Pulmonary artery endothelial cell (primary cell): ENCODE results near the gene MYO16. TPM values are rescaled to one million over a fixed set of nuclear protein-coding genes. Genes with fewer than 3 reads are reported as not detected.

ENCODE experiments used
- DNase-seq: peaks from one replicate; pipeline ENCODE4 v3.0.0-alpha.2; 2011; ENCODE audit warnings: low read depth, low spot score
- total RNA-seq: library from RNA; depleted of rRNA; stranded (reverse); fragments of >200 nt; gene quantifications from 2 replicates; pipeline ENCODE4 v1.2.3, GENCODE V29; 2014

The MYO16 gene
- total RNA-seq, 1 donor from 2014 or later = not detected

DNA sequence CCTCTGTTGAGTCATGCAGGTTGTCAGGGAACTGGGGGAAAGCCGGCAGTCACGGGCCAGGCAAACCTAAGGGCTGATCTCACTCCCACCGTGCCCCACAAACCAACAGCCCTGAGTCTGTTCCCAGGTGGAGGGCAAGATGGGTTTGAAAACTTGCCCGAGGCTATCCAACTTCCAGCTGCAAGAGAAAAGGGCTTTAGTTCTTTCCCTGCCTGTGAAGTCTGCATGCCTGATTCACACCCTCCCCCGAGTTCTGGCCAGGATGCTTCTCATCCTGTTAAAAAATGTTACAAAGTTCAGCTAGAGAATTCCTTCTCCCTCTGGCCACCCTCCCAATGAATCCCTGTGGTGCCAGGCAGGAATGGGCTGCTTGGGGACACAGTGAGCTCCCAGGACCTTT is 33.1 kb downstream of the MYO16 start:
- DNase-seq = no peak

DNA sequence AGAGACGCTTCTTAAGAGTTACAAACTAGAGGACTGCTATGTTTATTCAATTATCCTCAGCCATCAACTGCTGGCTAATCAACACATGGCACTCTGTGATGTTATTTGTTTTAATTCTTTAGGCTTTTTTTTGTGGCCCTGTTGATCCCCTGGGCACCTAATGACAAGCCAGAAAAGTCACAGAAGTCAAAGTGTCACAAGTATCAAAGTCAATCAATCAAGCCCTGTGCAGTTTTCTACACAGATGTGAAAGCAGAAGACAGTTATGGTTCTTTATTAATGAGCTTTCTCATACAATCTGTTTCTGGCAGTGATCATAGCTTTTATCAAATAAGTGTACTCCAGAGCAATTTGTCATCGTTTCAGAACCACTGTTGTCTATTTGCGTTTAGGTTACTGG is 34.3 kb downstream of the MYO16 start:
- no peak for DNase-seq

- no peak for DNase-seq
Measured at GRCh38 chr13:108667205-108667604, 37.8 kb downstream of the MYO16 start.

DNA sequence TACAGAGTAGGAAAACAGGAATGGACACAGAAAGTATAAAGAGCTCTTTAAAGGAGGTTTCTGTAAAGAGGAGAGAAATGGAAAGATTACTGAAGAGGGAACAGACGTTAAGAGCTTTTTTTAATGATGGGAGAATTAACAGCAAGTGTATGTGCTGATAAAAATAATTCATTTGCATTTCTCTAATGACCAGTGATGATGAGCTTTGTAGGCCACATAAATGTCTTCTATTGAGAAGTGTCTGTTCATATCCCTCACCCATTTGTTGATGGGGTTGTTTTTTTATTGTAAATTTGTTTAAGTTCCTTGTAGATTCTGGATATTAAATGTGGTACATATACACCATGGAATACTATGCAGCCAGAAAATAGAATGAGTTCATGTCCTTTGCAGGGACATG is 40.0 kb downstream of the MYO16 start:
- DNase-seq = no peak

- DNase-seq = no peak
Measured at GRCh38 chr13:108674346-108674745, 44.9 kb downstream of the MYO16 start.

- DNase-seq = no peak
Measured at GRCh38 chr13:108674771-108675170, 45.4 kb downstream of the MYO16 start.

- no peak for DNase-seq
Measured at GRCh38 chr13:108676620-108677019, 47.2 kb downstream of the MYO16 start.

- no peak for DNase-seq
Measured at GRCh38 chr13:108677806-108678205, 48.4 kb downstream of the MYO16 start.

DNA sequence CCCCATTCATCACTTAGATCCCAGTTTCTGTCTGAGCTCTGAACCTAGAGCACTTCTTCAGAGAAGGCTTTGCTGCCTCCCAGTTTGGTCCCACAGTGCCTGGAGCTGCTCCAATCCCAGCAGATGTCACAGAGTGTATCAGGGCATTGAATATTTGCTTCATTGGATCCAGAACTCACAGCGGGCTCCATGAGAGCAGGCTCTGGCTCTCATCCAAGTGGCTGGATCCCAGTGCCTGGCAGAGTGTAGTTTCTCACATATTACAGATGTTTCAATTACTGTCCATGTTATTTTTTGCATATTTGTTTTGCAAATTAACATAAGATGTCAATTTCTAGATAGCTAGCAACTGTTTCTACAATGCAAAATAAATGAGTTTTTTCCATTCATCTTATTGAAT is 50.6 kb downstream of the MYO16 start:
- DNase-seq = no peak

DNA sequence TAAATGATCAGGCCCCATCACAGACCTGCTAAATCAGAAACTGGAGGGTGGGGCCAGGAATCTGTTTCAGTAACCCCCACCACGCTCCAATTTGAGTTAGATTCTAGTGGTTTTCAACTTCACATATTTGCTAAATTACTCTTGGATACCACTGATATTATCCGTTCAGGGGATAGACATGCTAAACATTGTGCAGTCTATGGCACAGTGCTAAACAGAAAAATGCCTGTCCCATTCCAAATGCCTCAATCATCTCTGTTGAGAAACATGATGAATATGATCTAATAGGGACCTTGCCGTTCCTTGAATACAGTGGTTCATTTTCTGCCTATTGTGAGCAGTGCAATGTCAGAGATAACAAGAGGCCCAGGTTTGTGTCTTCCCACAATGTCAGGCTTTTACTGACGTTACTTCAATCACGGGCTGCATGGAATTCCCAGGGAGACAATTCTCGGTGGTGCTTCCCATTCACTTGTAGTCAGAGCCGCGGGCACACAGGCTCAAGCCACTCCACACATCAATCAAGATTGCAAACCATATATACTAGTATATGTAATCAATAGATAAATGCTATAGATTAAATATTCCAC is 52.7 kb downstream of the MYO16 start:
- no peak for DNase-seq

DNA sequence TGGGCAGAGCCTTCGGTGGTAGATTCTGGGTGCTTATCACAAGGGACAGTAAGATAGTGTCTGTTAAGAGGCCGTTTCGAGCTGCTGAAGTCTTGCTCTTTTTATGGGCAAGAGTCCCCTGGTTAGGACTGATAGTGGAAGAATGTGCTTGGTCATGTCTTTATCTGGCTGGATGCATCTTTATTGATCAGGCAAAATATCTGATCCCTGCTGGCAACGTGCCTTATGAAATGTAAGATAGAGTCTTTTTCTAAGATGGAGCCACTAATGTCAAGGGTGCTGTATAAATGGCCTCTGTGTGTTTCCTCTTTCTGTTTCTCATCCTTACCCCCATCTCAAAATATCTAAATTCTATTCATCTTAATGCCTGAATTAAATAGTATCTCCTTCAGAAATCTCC is 53.3 kb downstream of the MYO16 start:
- no peak for DNase-seq

- DNase-seq = no peak
Measured at GRCh38 chr13:108686027-108686426, 56.6 kb downstream of the MYO16 start.

DNA sequence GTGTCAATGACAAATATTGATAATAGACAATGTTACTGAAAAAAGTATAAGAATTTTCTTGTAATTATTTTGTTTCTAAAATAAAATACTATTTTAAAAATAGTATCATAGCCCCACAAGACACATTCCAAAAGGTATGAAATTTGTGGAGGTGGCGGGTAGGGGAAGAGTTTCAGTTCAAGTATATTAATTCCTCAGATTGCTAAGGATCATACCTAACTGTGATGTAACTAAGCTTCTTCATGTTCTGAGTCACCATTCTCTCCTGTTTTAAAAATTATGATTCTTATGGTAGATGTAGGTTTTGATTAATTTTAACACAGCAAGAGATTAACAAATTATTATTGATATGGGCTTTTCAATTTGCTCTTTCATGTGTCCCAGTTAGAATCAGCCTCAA is 61.3 kb downstream of the MYO16 start:
- DNase-seq = no peak

DNA sequence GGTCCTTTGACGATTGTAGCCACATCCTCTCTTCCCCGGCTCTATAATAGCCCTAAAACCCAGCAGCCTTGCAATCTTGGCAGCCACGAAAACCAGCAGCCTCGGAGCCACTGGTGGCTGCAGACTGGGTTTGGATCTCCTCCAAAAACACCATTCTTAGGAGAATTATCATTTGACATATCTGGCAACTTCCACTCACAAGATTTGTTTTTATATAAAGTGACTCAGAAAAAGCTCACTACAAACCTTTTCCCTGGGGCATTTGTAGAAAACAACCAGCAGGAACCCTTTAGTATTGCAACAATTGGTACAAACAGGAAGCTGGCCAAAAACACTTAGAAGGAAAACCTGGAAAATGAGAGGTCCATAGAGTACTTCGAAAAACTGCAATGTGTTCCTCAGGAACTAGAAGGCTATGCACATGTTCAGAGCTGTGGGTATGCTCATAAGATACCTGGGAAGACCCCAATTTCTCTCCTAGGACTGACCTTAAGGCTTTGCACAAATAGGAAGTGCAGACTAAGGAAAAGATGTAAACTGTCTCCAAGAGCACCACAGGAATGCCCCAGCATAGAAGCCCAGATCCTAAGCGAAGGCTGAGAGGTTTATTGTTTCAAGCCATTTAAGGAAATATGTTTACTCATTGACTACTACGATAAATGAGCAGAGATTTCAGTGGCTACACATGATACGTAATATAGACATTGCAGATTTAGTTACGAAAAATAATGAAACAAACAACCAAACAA is 71.2 kb downstream of the MYO16 start:
- DNase-seq = no peak

GRCh38 chr13:108702171-108702570 is 72.8 kb downstream of the MYO16 start:
- no peak for DNase-seq

GRCh38 chr13:108705031-108705430 is 75.6 kb downstream of the MYO16 start:
- no peak for DNase-seq

GRCh38 chr13:108707584-108707983 is 78.2 kb downstream of the MYO16 start:
- DNase-seq = no peak

GRCh38 chr13:108708921-108709320 is 79.5 kb downstream of the MYO16 start:
- no peak for DNase-seq

DNA sequence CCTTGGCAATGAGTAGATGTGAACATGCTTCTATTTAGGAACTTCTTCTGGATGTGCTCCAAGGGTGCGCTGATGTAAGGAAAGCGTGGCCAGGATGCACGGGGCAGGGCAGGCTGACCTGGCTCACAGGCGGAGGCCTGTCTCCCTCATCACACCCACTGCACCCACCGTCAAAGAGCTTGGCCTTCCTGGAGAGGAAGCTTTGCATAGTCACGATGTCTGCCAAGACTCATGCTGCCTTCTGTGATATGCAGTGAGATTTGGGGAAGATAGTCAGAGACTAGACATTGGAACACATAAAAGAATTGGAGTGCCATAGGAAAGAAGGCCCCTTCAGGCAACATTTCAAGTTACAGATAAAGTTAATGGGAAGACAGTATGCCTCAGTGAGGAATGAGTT is 82.0 kb downstream of the MYO16 start:
- no peak for DNase-seq

DNA sequence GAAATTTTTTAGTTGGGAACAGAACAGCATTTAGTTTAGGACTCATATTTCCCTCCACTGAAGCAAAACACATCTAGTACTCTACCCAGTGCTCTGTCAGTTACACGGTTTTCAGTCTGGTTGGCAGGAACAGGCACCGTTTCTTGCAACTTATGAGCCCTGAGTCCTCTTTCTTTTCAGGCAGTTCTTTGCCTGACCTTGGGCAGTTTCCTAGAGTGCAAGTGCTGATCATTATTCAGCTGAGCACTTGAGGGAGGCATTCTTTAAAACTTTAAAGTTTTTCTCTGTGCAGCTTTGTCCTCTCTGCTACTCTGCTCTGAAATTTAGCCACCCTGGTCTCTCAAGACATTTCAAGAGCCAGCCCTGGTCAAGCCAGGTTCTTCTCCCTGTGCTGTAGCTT is 96.1 kb downstream of the MYO16 start:
- DNase-seq = no peak

- DNase-seq = no peak
Measured at GRCh38 chr13:108728370-108728769, 99.0 kb downstream of the MYO16 start.

GRCh38 chr13:108733022-108733560 is 103.7 kb downstream of the MYO16 start:
- no peak for DNase-seq

DNA sequence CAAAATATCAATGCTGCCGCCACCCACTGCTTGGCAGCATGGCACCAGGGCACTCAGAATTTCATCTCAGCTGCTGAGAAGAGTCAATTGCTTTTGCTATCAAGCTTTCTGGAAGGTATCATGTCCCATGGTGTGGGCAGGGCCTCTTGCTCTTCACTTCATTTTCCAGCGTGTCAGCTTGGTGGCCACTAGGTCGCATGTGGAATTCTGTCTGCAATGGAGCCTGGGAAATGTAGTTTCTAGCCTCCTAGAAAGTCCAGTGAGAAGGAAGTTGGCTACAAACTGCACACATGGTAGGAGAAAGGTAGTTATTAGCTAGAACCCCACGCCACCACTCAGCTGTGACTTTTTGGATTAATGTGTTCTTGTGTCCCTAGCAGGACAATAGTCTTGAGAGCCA is 105.3 kb downstream of the MYO16 start:
- no peak for DNase-seq
